H1 (cell line): Measurements from ENCODE around the gene TAS2R5. TPM values are rescaled to one million over a fixed set of nuclear protein-coding genes. Genes with fewer than 3 reads are reported as not detected.

Experiments
- CTCF ChIA-PET: fragments of 300-600 bp; sonication (Branson Sonifier 250); formaldehyde crosslinking; loops from one replicate; lab custom pipeline; 2021; ENCODE audit not compliant: partially characterized antibody; lab: Charles Lee
- POLR2A ChIA-PET: fragments of 300-600 bp; sonication (Branson Sonifier 250); formaldehyde crosslinking; loops from one replicate; lab custom pipeline; 2021; ENCODE audit warnings: inconsistent platforms; ENCODE audit not compliant: partially characterized antibody; lab: Charles Lee
- DNase-seq, 2 experiments: peaks; one replicate each; pipeline versions ENCODE4 v3.0.0 to v3.0.0-alpha.2; 2010 to 2022; ENCODE audit warnings: low spot score in 2 of 2, low read depth in 1 of 2, mixed read lengths in 1 of 2
- FAIRE-seq: peaks from 2 replicates; lab custom pipeline; 2011; peaks lifted over from hg19 to GRCh38; lab: Jason Lieb, UNC
- H2AFZ ChIP-seq: 2 replicates; pipeline ENCODE4 v1.8.1; 2012; ENCODE audit warnings: low read length, inconsistent platforms
- H2AK5ac ChIP-seq: 2 replicates; pipeline ENCODE4 v1.6.1; 2013; ENCODE audit warnings: low read depth, low read length
- H2BK120ac ChIP-seq: replicated peaks from 2 replicates; pipeline ENCODE3; 2013; ENCODE audit warnings: low read depth, low read length, inconsistent platforms
- H2BK12ac ChIP-seq: 2 replicates; pipeline ENCODE4 v1.6.1; 2013; ENCODE audit warnings: low read depth, low read length
- H2BK15ac ChIP-seq: 2 replicates; pipeline ENCODE4 v1.6.1; 2013; ENCODE audit warnings: low read length
- H2BK20ac ChIP-seq: 2 replicates; pipeline ENCODE4 v1.6.1; 2013; ENCODE audit warnings: low read length
- H2BK5ac ChIP-seq: 2 replicates; pipeline ENCODE4 v1.6.1; 2013; ENCODE audit warnings: low read depth, low read length
- H3K14ac ChIP-seq: 2 replicates; pipeline ENCODE4 v1.6.1; 2013; ENCODE audit warnings: inconsistent platforms; ENCODE audit not compliant: insufficient read length
- H3K18ac ChIP-seq: 2 replicates; pipeline ENCODE4 v1.6.1; 2013; ENCODE audit warnings: low read length; ENCODE audit errors: extremely low read depth
- H3K23ac ChIP-seq: 2 replicates; pipeline ENCODE4 v1.6.1; 2013; ENCODE audit warnings: inconsistent platforms; ENCODE audit not compliant: insufficient read length
- H3K23me2 ChIP-seq: 2 replicates; pipeline ENCODE4 v1.6.1; 2013; ENCODE audit warnings: low read depth, low read length
- H3K27ac ChIP-seq: 2 replicates; pipeline ENCODE4 v1.6.1; 2011; ENCODE audit warnings: low read depth, low read length, inconsistent platforms
- H3K27me3 ChIP-seq, 4 experiments: replicated peaks in 1 of 4; 1 replicate in 1 of 4; 2 replicates in 3 of 4; pipeline versions ENCODE4 v1.6.1 to v1.8.1; 2011 to 2013; ENCODE audit warnings: low read length in 3 of 4, mild to moderate bottlenecking in 3 of 4, inconsistent platforms in 2 of 4, mixed read lengths in 2 of 4, moderate library complexity in 1 of 4; ENCODE audit not compliant: control insufficient read depth in 3 of 4, insufficient read depth in 3 of 4; ENCODE audit errors: extremely low read depth in 1 of 4
- H3K36me3 ChIP-seq, 4 experiments: 2 replicates each; pipeline versions ENCODE4 v1.6.1 to v1.8.1; 2011 to 2013; ENCODE audit warnings: mild to moderate bottlenecking in 4 of 4, low read length in 3 of 4, moderate library complexity in 2 of 4, control low read depth in 1 of 4, inconsistent platforms in 1 of 4; ENCODE audit not compliant: insufficient read depth in 4 of 4, control insufficient read depth in 2 of 4
- H3K4ac ChIP-seq: replicated peaks from 2 replicates; pipeline ENCODE3; 2013; ENCODE audit warnings: low read length, low read depth, mixed read lengths, inconsistent platforms; ENCODE audit not compliant: insufficient read length
- H3K4me1 ChIP-seq, 4 experiments: replicated peaks in 1 of 4; 1 replicate in 1 of 4; 2 replicates in 3 of 4; pipeline versions ENCODE4 v1.6.1 to v1.8.1; 2011 to 2013; ENCODE audit warnings: low read length in 3 of 4, inconsistent platforms in 2 of 4, mixed read lengths in 1 of 4; ENCODE audit not compliant: insufficient read depth in 4 of 4, control insufficient read depth in 3 of 4
- H3K4me2 ChIP-seq, 2 experiments: 2 replicates each; pipeline versions ENCODE4 v1.6.1 to v1.8.1; 2011 to 2013; ENCODE audit warnings: low read depth in 2 of 2, low read length in 2 of 2, control low read depth in 1 of 2, inconsistent platforms in 1 of 2, mild to moderate bottlenecking in 1 of 2; ENCODE audit not compliant: insufficient read depth in 1 of 2
- H3K4me3 ChIP-seq, 4 experiments: fragments of 200-600, 300-600 bp in 1 of 4; sonication (generic), shearing (Covaris generic), sonication (Bioruptor Twin) in 1 of 4; 2 replicates each; pipeline versions ENCODE4 v1.5.1 to v1.8.1; 2011 to 2016; ENCODE audit warnings: low read length in 4 of 4, low read depth in 3 of 4, control low read depth in 2 of 4, inconsistent platforms in 2 of 4, mild to moderate bottlenecking in 2 of 4, mixed read lengths in 1 of 4, moderate library complexity in 1 of 4; ENCODE audit not compliant: insufficient read depth in 2 of 4; ENCODE audit errors: extremely low read depth in 1 of 4
- H3K56ac ChIP-seq: replicated peaks from 2 replicates; pipeline ENCODE3; 2013; ENCODE audit warnings: low read depth, mild to moderate bottlenecking, mixed read lengths, low read length, inconsistent platforms; ENCODE audit not compliant: insufficient read length
- H3K79me1 ChIP-seq: 2 replicates; pipeline ENCODE4 v1.6.1; 2013; ENCODE audit warnings: low read depth, low read length, control low read depth
- H3K79me2 ChIP-seq, 2 experiments: 2 replicates each; pipeline versions ENCODE4 v1.6.1 to v1.8.1; 2012 to 2013; ENCODE audit warnings: low read length in 2 of 2, mild to moderate bottlenecking in 2 of 2, inconsistent platforms in 1 of 2; ENCODE audit not compliant: insufficient read depth in 2 of 2, control insufficient read depth in 1 of 2
- H3K9ac ChIP-seq, 4 experiments: replicated peaks in 1 of 4; 1 replicate in 1 of 4; 2 replicates in 3 of 4; pipeline versions ENCODE4 v1.6.1 to v1.8.1; 2011 to 2013; ENCODE audit warnings: low read depth in 3 of 4, low read length in 3 of 4, control low read depth in 2 of 4, mild to moderate bottlenecking in 2 of 4, moderate library complexity in 2 of 4, inconsistent platforms in 1 of 4; ENCODE audit errors: extremely low read depth in 1 of 4
- H3K9me3 ChIP-seq, 2 experiments: 2 replicates each; pipeline versions ENCODE4 v1.6.1 to v1.8.1; 2012 to 2013; ENCODE audit warnings: mild to moderate bottlenecking in 2 of 2, moderate library complexity in 2 of 2, control low read depth in 1 of 2, inconsistent platforms in 1 of 2, low read depth in 1 of 2, low read length in 1 of 2, mixed read lengths in 1 of 2; ENCODE audit not compliant: insufficient read depth in 2 of 2
- H4K20me1 ChIP-seq, 2 experiments: replicated peaks in 1 of 2; 2 replicates each; pipeline versions ENCODE3 to v1.8.1; 2011 to 2013; ENCODE audit warnings: inconsistent platforms in 2 of 2, low read length in 2 of 2, mild to moderate bottlenecking in 1 of 2; ENCODE audit not compliant: insufficient read depth in 2 of 2, control insufficient read depth in 1 of 2
- H4K5ac ChIP-seq: 2 replicates; pipeline ENCODE4 v1.6.1; 2013; ENCODE audit warnings: low read length, low read depth, mixed read lengths, inconsistent platforms; ENCODE audit not compliant: insufficient read length
- H4K8ac ChIP-seq: 2 replicates; pipeline ENCODE4 v1.8.0; 2013; ENCODE audit warnings: mild to moderate bottlenecking, moderate library complexity, low read length, inconsistent platforms; ENCODE audit not compliant: insufficient read depth; ENCODE audit errors: extremely low read depth
- H4K91ac ChIP-seq: replicated peaks from 2 replicates; pipeline ENCODE3; 2013; ENCODE audit warnings: low read length, mixed read lengths, inconsistent platforms; ENCODE audit not compliant: insufficient read length
- CBX8 ChIP-seq: fragments of 300-800, 300-1000 bp; sonication (generic); IDR thresholded peaks from 2 replicates; pipeline ENCODE4 v1.7.1; 2016; ENCODE audit warnings: low read depth, low read length, borderline replicate concordance
- RBBP5 ChIP-seq: IDR thresholded peaks from 2 replicates; pipeline ENCODE4 v1.7.1; 2012; ENCODE audit warnings: low read depth, mild to moderate bottlenecking, inconsistent platforms, low read length, moderate library complexity, borderline replicate concordance
- WGBS, 2 experiments: shearing (Covaris generic) in 1 of 2; methylation state at CpG; one replicate each; pipeline versions ENCODE4 v1.1.6 to v1.1.7; 2013 to 2015; ENCODE audit warnings: low lambda C conversion rate in 2 of 2, mixed read lengths in 2 of 2, inconsistent platforms in 1 of 2, low coverage in 1 of 2, missing lambda C conversion rate in 1 of 2; ENCODE audit not compliant: insufficient replicate concordance in 2 of 2, insufficient coverage in 1 of 2, insufficient read length in 1 of 2; ENCODE audit errors: extremely low coverage in 1 of 2, missing lambda C conversion rate in 1 of 2; 5-methylcytosine and 5-hydroxymethylcytosine counted together
- polyA plus RNA-seq, 7 experiments: library from polyadenylated mRNA; depleted of rRNA in 3 of 7; stranded (reverse) in 5 of 7; unstranded in 2 of 7; fragments of >200 nt in 5 of 7; fragments of 200-250 nt in 2 of 7; gene quantifications; 1 replicate in 5 of 7; 2 replicates in 1 of 7; 4 replicates in 1 of 7; pipeline versions ENCODE4 v1.2.1 to v1.2.3, GENCODE V29; 2011 to 2013; ENCODE audit warnings: missing spikeins in 2 of 7, mixed read lengths in 2 of 7
- total RNA-seq: library from RNA; stranded (reverse); fragmentation: NEBNext Ultra II Directional; extraction: Animal tissue kit (Norgen Biotek cat#: 25700); gene quantifications from 2 replicates; pipeline ENCODE4 v1.2.1, GENCODE V29; 2021

TAS2R5 gene
- total and polyA plus RNA-seq, 2 of the 8 experiments (the other 6 are each of a cell fraction or from before 2014, with no cell fraction given), result 1.5 to 6.2 TPM

DNA sequence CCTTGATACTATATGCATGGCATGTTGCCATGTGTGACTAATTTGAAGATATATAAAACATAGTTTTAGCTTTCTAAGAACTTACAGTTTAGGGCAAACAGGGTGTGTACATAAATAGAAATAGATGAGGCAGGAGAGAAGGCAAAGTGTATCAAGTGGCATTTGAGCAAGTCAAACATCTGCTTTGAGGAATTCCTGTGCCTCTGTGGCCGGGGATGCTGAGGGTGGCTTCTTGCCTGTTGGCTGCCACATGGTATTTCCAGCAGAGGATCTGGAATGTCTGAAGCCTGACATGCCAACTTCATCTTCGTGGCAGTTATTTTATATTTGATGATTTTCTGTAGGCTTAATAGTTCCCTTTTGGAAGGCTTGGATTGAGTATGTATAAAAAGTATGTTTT is 45.9 kb upstream of the TAS2R5 start:
- Histone ChIP-seq H2BK5ac (no peak overlapping the region), H3K56ac (no peak overlapping the region), H3K4me2 (no peak overlapping the region), H2BK120ac (no peak overlapping the region), H3K14ac (no peak overlapping the region), H3K4me1 (peaks cover 0 to 4% (median 2%) of the 10 kb centered on the region in 4 experiments; a peak in 3 of 7 replicates), H4K5ac (no peak overlapping the region), H3K79me1 (peaks cover 4% of the 10 kb centered on the region; the same call in 1 of the 2 replicates), H3K9ac (no peak overlapping the region), H3K23me2 (no peaks in the 10 kb centered on the region), H3K79me2 (peaks cover 4 to 29% of the 10 kb centered on the region in 2 experiments), H2BK15ac (no peak overlapping the region), H3K4ac (no peak overlapping the region), H4K20me1 (peaks cover 0 to 2% of the 10 kb centered on the region in 2 experiments), H4K8ac (no peak overlapping the region), H2BK12ac (no peak overlapping the region), H2BK20ac (no peak overlapping the region), H4K91ac (no peak overlapping the region), H2AFZ (no peak overlapping the region), H3K23ac (no peak overlapping the region), H3K9me3 (no peaks in the 10 kb centered on the region), H3K27ac (no peak overlapping the region), H3K18ac (no peak overlapping the region), H3K4me3 (no peak overlapping the region), H3K36me3 (peaks cover 35 to 97% (median 65%) of the 10 kb centered on the region in 4 experiments), H2AK5ac (no peak overlapping the region), H3K27me3 (no peaks in the 10 kb centered on the region)
- 95% methylated on average over 2 of the region's 2 CpGs; no CpG with 5 or more reads in 1 of the 2 experiments for WGBS, 2 experiments
- DNase-seq (no peak), FAIRE-seq (no peak)
- ChIA-PET POLR2A (no interaction called here), CTCF (no interaction called here)
- TF ChIP-seq CBX8 (no peak), RBBP5 (no peak)
